Adrenal gland (tissue), 12 donors: ENCODE results near the gene DENND6B. TPM values are rescaled to one million over a fixed set of nuclear protein-coding genes. Genes with fewer than 3 reads are reported as not detected.

Experiments used
- DNase-seq, 7 donors: peaks; one replicate each; pipeline ENCODE4 v3.0.0-alpha.2; 2019 to 2020
- H3K27ac ChIP-seq, 5 donors: fragments of 200-600 bp; sonication (generic) in 4 of 5; 1 replicate in 3 of 5; 2 replicates in 2 of 5; pipeline versions ENCODE4 v1.5.1 to v1.8.0; 2016 to 2020; ENCODE audit warnings: mild to moderate bottlenecking in 1 of 5
- H3K27me3 ChIP-seq: fragments of 200-600 bp; 2 replicates; pipeline ENCODE4 v1.8.0; 2021
- H3K36me3 ChIP-seq, 2 donors: fragments of 200-600 bp; replicated peaks in 1 of 2; 1 replicate in 1 of 2; 2 replicates in 1 of 2; pipeline versions ENCODE4 v1.5.1 to v1.8.0; 2018 to 2022
- H3K4me1 ChIP-seq, 2 donors: fragments of 200-600 bp; replicated peaks in 1 of 2; 1 replicate in 1 of 2; 2 replicates in 1 of 2; pipeline versions ENCODE4 v1.5.1 to v1.8.0; 2018 to 2021
- H3K4me3 ChIP-seq, 4 donors: fragments of 200-600 bp; sonication (generic) in 3 of 4; one replicate each; pipeline ENCODE4 v1.5.1; 2016 to 2018
- H3K9me3 ChIP-seq, 3 donors: fragments of 200-600 bp; sonication (generic) in 1 of 3; replicated peaks in 1 of 3; 1 replicate in 2 of 3; 2 replicates in 1 of 3; pipeline versions ENCODE4 v1.5.1 to v1.8.0; 2016 to 2021
- POLR2A ChIP-seq, 2 donors: fragments of 450-650 bp; IDR thresholded peaks; one replicate each; pipeline ENCODE4 v1.6.1; 2017; ENCODE audit warnings: antibody characterized with exemption in 2 of 2, mild to moderate bottlenecking in 2 of 2, moderate library complexity in 1 of 2
- WGBS, 4 donors: extraction: QIAGEN DNeasy Blood & Tissue Kit in 2 of 4; methylation state at CpG; one replicate each; pipeline versions ENCODE4 v1.1.5 to v1.1.7; 2013 to 2017; 5-methylcytosine and 5-hydroxymethylcytosine counted together
- intact Hi-C, 2 donors: fragments of 100-400 bp; cut with DNase I; formaldehyde crosslinking; loops; one replicate each; pipeline versions ENCODE4 v1.14.1 to v1.15.0; 2022 to 2023
- polyA plus RNA-seq, 3 donors: library from polyadenylated mRNA; stranded (reverse); fragments of 200-250 nt in 2 of 3; fragments of 350-450 nt in 1 of 3; fragmentation: Illumina TruSeq in 1 of 3; extraction: RNeasy Lipid Tissue Mini Kit (QIAGEN cat#74804) in 1 of 3; gene quantifications; one replicate each; pipeline ENCODE4 v1.2.3, GENCODE V29; 2013 to 2014
- total RNA-seq, 9 donors: library from RNA; depleted of rRNA in 4 of 9; stranded (reverse); fragments of >200 nt in 4 of 9; fragments of 120-200 nt in 1 of 9; fragmentation: NEBNext Ultra II Directional in 1 of 9; extraction: Animal tissue kit (Norgen Biotek cat#: 25700) in 1 of 9; gene quantifications; one replicate each; pipeline versions ENCODE4 v1.1.0 to v1.2.4, GENCODE V29; 2013 to 2023
- TF ChIP-seq, protein P1 (sequence below), 6 experiments: fragments of 450-650 bp in 4 of 6; fragments of 200-600 bp in 2 of 6; sonication (generic) in 1 of 6; IDR thresholded peaks; 1 replicate in 5 of 6; 2 replicates in 1 of 6; pipeline versions ENCODE4 v1.5.1 to v1.8.0; 2016 to 2021; ENCODE audit warnings: antibody characterized with exemption in 6 of 6, mild to moderate bottlenecking in 2 of 6, moderate library complexity in 1 of 6
- donor health status: healthy with polysubstance abuse.
- donor health status: Bipolar disorder and iron deficiency.
- donor health status: DM: yes; HTN: yes; CAD: no.
- donor health status: DM: no; HTN: no; CAD: no.
- donor health status: DM: no; HTN: no; CAD: no.
- donor health status: DM: yes; HTN: yes; CAD: no.

The DENND6B gene
- total and polyA plus RNA-seq, 12 donors, result 1.8 to 32.7 (median 8.9) TPM

DNA sequence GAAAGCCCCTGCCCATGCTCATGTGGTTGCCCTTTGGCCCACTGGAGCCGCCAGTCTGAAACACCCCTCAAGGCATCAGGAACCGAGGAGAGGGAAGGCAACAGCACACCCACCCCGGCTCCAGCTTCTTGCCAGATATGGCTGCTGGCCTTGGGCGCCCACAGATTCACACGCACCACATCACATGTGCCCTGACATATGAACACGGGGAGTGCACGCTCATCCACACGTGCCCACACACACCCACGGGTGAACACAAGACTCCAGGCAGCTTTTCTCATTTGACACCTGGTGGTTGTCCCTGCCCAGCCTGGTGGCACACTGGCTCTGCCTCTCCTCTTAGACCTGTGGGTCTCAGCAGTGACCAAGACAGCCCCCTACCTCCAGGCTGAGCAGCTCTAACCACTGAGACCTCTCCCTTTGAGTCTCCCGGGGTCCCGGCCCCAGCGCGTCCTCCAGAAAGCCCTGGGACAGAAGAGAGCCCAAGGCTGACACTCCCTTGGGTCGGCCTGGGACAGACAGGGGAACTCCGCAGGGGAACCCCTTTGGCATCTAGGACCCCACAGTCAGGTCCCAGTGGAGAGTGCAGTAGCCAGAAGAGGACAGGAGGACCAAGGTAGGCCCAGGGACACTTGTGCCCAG is 62.6 kb downstream of the DENND6B start:
- Histone ChIP-seq H3K36me3 (no peaks in the 10 kb centered on the region), H3K9me3 (no peaks in the 10 kb centered on the region), H3K4me3 (no peak overlapping the region), H3K27ac (no peak overlapping the region), H3K27me3 (no peaks in the 10 kb centered on the region), H3K4me1 (peaks cover 10 to 12% of the 10 kb centered on the region in 2 donors)
- intact Hi-C loops, result no loop called here
- TF ChIP-seq, protein P1, sequence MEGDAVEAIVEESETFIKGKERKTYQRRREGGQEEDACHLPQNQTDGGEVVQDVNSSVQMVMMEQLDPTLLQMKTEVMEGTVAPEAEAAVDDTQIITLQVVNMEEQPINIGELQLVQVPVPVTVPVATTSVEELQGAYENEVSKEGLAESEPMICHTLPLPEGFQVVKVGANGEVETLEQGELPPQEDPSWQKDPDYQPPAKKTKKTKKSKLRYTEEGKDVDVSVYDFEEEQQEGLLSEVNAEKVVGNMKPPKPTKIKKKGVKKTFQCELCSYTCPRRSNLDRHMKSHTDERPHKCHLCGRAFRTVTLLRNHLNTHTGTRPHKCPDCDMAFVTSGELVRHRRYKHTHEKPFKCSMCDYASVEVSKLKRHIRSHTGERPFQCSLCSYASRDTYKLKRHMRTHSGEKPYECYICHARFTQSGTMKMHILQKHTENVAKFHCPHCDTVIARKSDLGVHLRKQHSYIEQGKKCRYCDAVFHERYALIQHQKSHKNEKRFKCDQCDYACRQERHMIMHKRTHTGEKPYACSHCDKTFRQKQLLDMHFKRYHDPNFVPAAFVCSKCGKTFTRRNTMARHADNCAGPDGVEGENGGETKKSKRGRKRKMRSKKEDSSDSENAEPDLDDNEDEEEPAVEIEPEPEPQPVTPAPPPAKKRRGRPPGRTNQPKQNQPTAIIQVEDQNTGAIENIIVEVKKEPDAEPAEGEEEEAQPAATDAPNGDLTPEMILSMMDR (IDR thresholded peaks at IDR 0.05), result no peak
- TF ChIP-seq POLR2A (IDR thresholded peaks at IDR 0.05), result no peak
- DNase-seq, result no peak
- WGBS, 4 donors, result 84 to 88% (median 87%) methylated on average over 9 to 15 of the region's 15 CpGs

DNA sequence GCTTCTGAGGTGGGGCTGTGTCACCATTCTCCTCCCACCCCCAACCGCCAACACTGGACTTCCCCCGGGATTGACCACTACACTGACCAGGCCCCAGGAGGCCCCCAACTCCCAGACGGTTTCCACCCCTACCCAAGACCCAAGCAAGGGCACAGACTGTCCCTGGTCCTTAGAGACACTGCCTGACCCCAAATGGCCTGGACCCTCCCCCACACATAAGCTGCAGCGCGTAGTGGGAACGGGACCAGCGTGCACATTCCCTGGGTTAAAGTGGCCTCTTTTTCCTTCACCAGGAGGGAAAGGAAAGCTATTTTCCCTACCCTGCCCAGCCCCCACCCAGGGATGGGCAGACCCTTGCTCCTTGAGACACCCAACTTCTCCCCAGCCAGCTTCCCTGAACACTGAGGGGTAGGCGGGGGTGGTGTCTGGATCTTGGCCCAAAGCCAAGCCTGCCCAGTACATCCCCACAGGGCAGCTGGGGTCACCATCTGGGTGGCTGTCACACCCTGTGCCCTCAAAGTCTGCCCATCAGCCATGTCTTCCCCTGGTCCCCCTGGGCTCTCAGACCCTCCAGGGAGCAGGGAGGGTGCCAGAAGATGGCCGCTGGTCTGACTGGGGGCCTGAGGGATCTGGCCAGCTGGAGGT is 63.7 kb downstream of the DENND6B start:
- H3K36me3 ChIP-seq, result no peaks in the 10 kb centered on the region
- no peaks in the 10 kb centered on the region for H3K9me3 ChIP-seq
- H3K4me3 ChIP-seq, result no peak overlapping the region
- TF ChIP-seq, protein P1 (IDR thresholded peaks at IDR 0.05), result no peak
- TF ChIP-seq POLR2A (IDR thresholded peaks at IDR 0.05), result no peak
- no peak for DNase-seq
- H3K27ac ChIP-seq, result no peak overlapping the region
- peaks cover 8 to 10% of the 10 kb centered on the region in 2 donors for H3K4me1 ChIP-seq
- WGBS, 4 donors, result 54 to 61% (median 58%) methylated on average over 4 to 9 of the region's 9 CpGs
- H3K27me3 ChIP-seq, result no peaks in the 10 kb centered on the region
- intact Hi-C loops, result no loop called here

- DNase-seq, result no peak
- Histone ChIP-seq H3K4me1 (peaks cover 2 to 5% of the 10 kb centered on the region in 2 donors), H3K9me3 (no peaks in the 10 kb centered on the region)
These were observed 64.3 kb downstream of the DENND6B start for GRCh38 chr22:50262460-50262911.

More at GRCh38 chr22:50262460-50262911, 64.3 kb downstream of the DENND6B start:
- intact Hi-C loops, result no loop called here
- TF ChIP-seq, protein P1 (IDR thresholded peaks at IDR 0.05), result no peak
- no peak for TF ChIP-seq POLR2A (IDR thresholded peaks at IDR 0.05)
- Histone ChIP-seq H3K27ac (no peak overlapping the region), H3K36me3 (no peaks in the 10 kb centered on the region), H3K27me3 (no peaks in the 10 kb centered on the region), H3K4me3 (no peak overlapping the region)
- WGBS, 4 donors, result 60 to 80% (median 69%) methylated on average over 1 to 7 of the region's 7 CpGs
